ENCODE measurements around the gene DEK.

- no peak for TF ChIP-seq CTCF (IDR thresholded peaks at IDR 0.05)
- TF ChIP-seq POLR2A (IDR thresholded peaks at IDR 0.05), result no peak
Observed at GRCh38 chr6:18207438-18207837, 56.9 kb downstream of the DEK start.
